ENCODE results near the gene CLDN18. TPM values are rescaled to one million over a fixed set of nuclear protein-coding genes. Genes with fewer than 3 reads are reported as not detected.
A peak's percentile ranks its signal among the peaks of the same experiment; 100 is the strongest.

CLDN18 gene
- total and polyA plus RNA-seq, 10 of the 15 experiments (the other 5 are each of a cell fraction or from before 2014, with no cell fraction given): 0.05 to 0.28 (median 0.18) TPM; not detected in 1

DNA sequence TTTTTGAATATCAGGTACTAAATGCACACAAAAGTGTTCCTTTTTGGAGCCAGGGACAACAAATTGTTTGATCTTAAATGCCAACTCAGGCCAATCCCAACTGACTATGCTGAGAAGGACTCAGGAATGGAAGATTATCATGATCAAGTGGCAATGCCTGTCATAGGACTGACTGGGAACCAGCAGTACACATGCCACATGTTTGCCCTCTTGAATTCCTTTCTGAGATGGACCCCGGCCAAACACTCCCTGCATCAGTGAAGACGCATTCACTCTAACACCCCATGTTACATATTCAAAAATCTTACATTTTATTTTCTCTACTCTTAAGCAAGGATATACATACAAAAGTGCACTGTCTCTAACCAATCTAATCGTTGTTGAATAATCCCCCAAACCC, 36.1 kb downstream of the CLDN18 start (continued):
- TF ChIP-seq ATF2 (IDR thresholded peaks at IDR 0.05; ENCODE audit: low read length) (no peak), USF2 (IDR thresholded peaks at IDR 0.05; ENCODE audit: borderline replicate concordance, low read depth, low read length) (no peak), HDAC6 (IDR thresholded peaks at IDR 0.05; ENCODE audit: unreplicated experiment) (no peak), SP1 (IDR thresholded peaks at IDR 0.05; ENCODE audit: low read depth, low read length) (no peak), KLF5 (IDR thresholded peaks at IDR 0.05; ENCODE audit: partially characterized antibody) (no peak), YBX1 (IDR thresholded peaks at IDR 0.05) (no peak)

DNA sequence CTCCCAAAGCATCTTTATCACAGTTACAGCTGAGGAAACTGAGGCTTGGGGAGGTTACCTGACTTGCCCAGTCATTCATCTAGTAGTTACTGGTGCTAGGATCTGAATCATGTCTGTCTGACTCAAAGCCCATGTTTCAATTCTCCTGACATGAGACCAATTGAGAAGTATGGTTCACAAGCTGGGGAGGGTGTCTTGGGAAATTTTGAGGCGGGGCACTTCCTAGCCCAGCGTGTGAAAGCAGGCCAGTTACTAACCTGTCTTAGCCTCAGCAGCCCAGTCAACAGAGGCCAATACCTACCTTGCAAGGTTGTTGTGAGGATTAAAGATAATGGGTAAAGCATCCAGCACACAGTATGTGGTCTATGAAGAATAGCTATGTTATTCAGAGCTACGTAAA, 37.0 kb downstream of the CLDN18 start:
- in situ Hi-C loops (cut with MboI): loop anchor here (10.0 kb wide), 1 partner anchor 332 kb away; no protein-coding TSS in a partner anchor
- peak overlapping the region; percentile 42 for H2AFZ ChIP-seq (ENCODE audit: control insufficient read depth, low read depth, low read length)
- no peaks in the 10 kb centered on the region for H3K36me3 ChIP-seq (ENCODE audit: control insufficient read depth in 2 of 2, insufficient read depth in 2 of 2, low read length in 1 of 2)
- POLR2A ChIA-PET: interaction anchor here (2.0 to 2.1 kb wide), 2 partner anchors 11 to 15 kb away, joined by 6 to 8 read pairs; no protein-coding TSS in a partner anchor
- RAD21 ChIA-PET (ENCODE audit: unreplicated experiment): interaction anchor here (1.6 to 3.5 kb wide), 4 partner anchors 10 to 58 kb away, joined by 3 to 32 read pairs (median 18); no protein-coding TSS in a partner anchor
- intact Hi-C loops (cut with micrococcal nuclease; ENCODE audit: unreplicated experiment): loop anchor here (1.0 kb wide), 1 partner anchor 59 kb away; no protein-coding TSS in a partner anchor
- WGBS (ENCODE audit: insufficient coverage, insufficient replicate concordance, low lambda C conversion rate, missing lambda C conversion rate): 2% methylated on average over 3 of the region's 3 CpGs
- H3K4me2 ChIP-seq (ENCODE audit: control insufficient read depth, insufficient read depth): peak overlapping the region; percentile 11; the same call in 1 of the 2 replicates
- peak; percentile 54 for DNase-seq (ENCODE audit: low read depth, low spot score)
- peak; percentile 83 for ATAC-seq
- no peaks in the 10 kb centered on the region for H4K20me1 ChIP-seq (ENCODE audit: control insufficient read depth, insufficient read depth)
- H3K4me1 ChIP-seq (ENCODE audit: control insufficient read depth, insufficient read depth, low read length): peaks cover 14% of the 10 kb centered on the region; the same call in 1 of the 2 replicates
- H3K9me3 ChIP-seq (replicated peaks; ENCODE audit: control insufficient read depth, insufficient read depth, low read length): no peaks in the 10 kb centered on the region; the same call in 1 of the 3 replicates
- peak overlapping the region; percentile 31; the same call in 1 of the 2 replicates for H3K27ac ChIP-seq (ENCODE audit: control insufficient read depth, insufficient read depth)
- H3K27me3 ChIP-seq (replicated peaks in 1 of 2; ENCODE audit: control insufficient read depth in 2 of 2, insufficient read depth in 2 of 2, low read length in 1 of 2): no peaks in the 10 kb centered on the region
- SMC1A ChIA-PET (ENCODE audit: uncharacterized antibody, unreplicated experiment): interaction anchor here (0.6 to 4.3 kb wide), 7 partner anchors 12 to 938 kb away, joined by 3 to 76 read pairs (median 5); no protein-coding TSS in a partner anchor
- H3K9ac ChIP-seq (ENCODE audit: control insufficient read depth, insufficient read depth, low read length): no peak overlapping the region
- no peaks in the 10 kb centered on the region for H3K79me2 ChIP-seq (ENCODE audit: control insufficient read depth, insufficient read depth, low read length)
- no peak overlapping the region for H3K4me3 ChIP-seq
- FAIRE-seq: no peak
- CTCF ChIA-PET: interaction anchor here (0.9 to 2.6 kb wide), 11 partner anchors 9 to 940 kb away, joined by 3 to 25 read pairs (median 5); no protein-coding TSS in a partner anchor
- BruUV-seq (replicated peaks): no TSS peak
- no peak for TF ChIP-seq ZSCAN29 (IDR thresholded peaks at IDR 0.05)
- peak; percentile 64; the same call in 1 of the 2 replicates for TF ChIP-seq FOXM1 (IDR thresholded peaks at IDR 0.05; ENCODE audit: low read depth, low read length)
- TF ChIP-seq ZNF687 (IDR thresholded peaks at IDR 0.05): peak; percentile 57; the same call in 1 of the 2 replicates
- 0 out of 2 replicates have a peak, but pooled peaks have one; percentile 48 for TF ChIP-seq ATF2 (IDR thresholded peaks at IDR 0.05; ENCODE audit: low read length)
- TF ChIP-seq, protein P1, sequence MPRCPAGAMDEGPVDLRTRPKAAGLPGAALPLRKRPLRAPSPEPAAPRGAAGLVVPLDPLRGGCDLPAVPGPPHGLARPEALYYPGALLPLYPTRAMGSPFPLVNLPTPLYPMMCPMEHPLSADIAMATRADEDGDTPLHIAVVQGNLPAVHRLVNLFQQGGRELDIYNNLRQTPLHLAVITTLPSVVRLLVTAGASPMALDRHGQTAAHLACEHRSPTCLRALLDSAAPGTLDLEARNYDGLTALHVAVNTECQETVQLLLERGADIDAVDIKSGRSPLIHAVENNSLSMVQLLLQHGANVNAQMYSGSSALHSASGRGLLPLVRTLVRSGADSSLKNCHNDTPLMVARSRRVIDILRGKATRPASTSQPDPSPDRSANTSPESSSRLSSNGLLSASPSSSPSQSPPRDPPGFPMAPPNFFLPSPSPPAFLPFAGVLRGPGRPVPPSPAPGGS (IDR thresholded peaks at IDR 0.05; ENCODE audit: borderline replicate concordance, insufficient read depth, low read depth, low read length, poor library complexity, severe bottlenecking): peak; percentile 59
- no peak for TF ChIP-seq RAD51 (IDR thresholded peaks at IDR 0.05)
- no peak for TF ChIP-seq TCF7 (IDR thresholded peaks at IDR 0.05; ENCODE audit: borderline replicate concordance)

Data from GM12878 (cell line).